Astrocyte of the spinal cord (primary cell): ENCODE data around the gene GPR107.

ENCODE experiments used
- DNase-seq: peaks from one replicate; pipeline ENCODE4 v3.0.0; 2011; ENCODE audit warnings: low read depth, low spot score
- H3K4me3 ChIP-seq: 2 replicates; pipeline ENCODE4 v1.5.1; 2011; ENCODE audit warnings: low read depth, mild to moderate bottlenecking, low read length, moderate library complexity
- CTCF ChIP-seq: IDR thresholded peaks from 2 replicates; pipeline ENCODE4 v1.5.1; 2012; ENCODE audit warnings: low read depth, mild to moderate bottlenecking, low read length, inconsistent platforms
- in situ Hi-C: cut with HindIII; loops from 2 replicates; pipeline ENCODE4 v1.10.0; 2017; ENCODE audit warnings: low sequenced_read_pairs

GPR107 gene

GRCh38 chr9:130166399-130166798 lies 112.7 kb downstream of the GPR107 start:
- in situ Hi-C loops: no loop called here
- no peak overlapping the region for H3K4me3 ChIP-seq
- TF ChIP-seq CTCF: no peak
- DNase-seq: no peak

DNA sequence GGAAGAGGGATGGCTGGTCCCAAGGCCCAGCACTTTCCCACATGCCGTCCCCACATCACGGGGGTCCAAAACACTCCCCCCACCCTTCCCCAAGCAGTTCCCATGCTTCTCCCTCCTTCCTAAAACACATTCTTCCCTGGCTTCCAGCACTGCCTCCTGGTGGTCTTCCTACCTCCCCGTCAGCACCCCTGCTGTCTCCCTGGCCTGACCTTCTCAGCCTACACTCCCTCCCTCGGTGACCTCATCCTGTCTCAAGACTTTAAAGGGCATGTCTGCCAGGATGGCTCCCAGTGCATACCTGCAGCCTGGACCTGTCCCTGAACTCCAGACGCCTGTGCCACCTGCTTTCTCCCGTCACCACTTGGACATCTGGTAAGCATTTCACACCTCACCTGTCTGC lies 114.2 kb downstream of the GPR107 start:
- in situ Hi-C loops: no loop called here
- TF ChIP-seq CTCF: peak; percentile 14
- no peak overlapping the region for H3K4me3 ChIP-seq
- no peak for DNase-seq

GRCh38 chr9:130171226-130172148 lies 117.8 kb downstream of the GPR107 start:
- TF ChIP-seq CTCF: no peak
- peak overlapping the region; percentile 28 for H3K4me3 ChIP-seq
- in situ Hi-C loops: no loop called here
- no peak for DNase-seq

GRCh38 chr9:130172161-130172857 lies 118.6 kb downstream of the GPR107 start, which contains the start of gene NCS1:
Gene NCS1, plus strand, starts transcription at chr9:130172404. Its CDS starts 260 bp downstream, at chr9:130172664.
- in situ Hi-C loops: no loop called here
- peak; percentile 54 for DNase-seq
- no peak for TF ChIP-seq CTCF
- peak within 1 kb of the TSS; percentile 68 for H3K4me3 ChIP-seq

GRCh38 chr9:130172858-130173665 lies 119.4 kb downstream of the GPR107 start:
- peak overlapping the region; percentile 68 for H3K4me3 ChIP-seq
- no peak for DNase-seq
- in situ Hi-C loops: no loop called here
- TF ChIP-seq CTCF: peak; percentile 9

GRCh38 chr9:130173666-130173983 lies 119.9 kb downstream of the GPR107 start:
- no peak for TF ChIP-seq CTCF
- no peak for DNase-seq
- H3K4me3 ChIP-seq: peak overlapping the region; percentile 68
- in situ Hi-C loops: no loop called here
